HG03139 (cell line): ENCODE data around the gene CDKL4.
A peak's percentile ranks its signal among the peaks of the same experiment; 100 is the strongest.
"Not testable (repeated sequence)": the region's sequence is repeated elsewhere in the genome, so short reads cannot be mapped to it uniquely, and the experiment has no call there.

ENCODE experiments used
- ATAC-seq: cut with Tn5 transposase; IDR thresholded peaks from one replicate; pipeline ENCODE4 v1.9.1; 2021; ENCODE audit not compliant: unreplicated experiment

The CDKL4 gene

DNA sequence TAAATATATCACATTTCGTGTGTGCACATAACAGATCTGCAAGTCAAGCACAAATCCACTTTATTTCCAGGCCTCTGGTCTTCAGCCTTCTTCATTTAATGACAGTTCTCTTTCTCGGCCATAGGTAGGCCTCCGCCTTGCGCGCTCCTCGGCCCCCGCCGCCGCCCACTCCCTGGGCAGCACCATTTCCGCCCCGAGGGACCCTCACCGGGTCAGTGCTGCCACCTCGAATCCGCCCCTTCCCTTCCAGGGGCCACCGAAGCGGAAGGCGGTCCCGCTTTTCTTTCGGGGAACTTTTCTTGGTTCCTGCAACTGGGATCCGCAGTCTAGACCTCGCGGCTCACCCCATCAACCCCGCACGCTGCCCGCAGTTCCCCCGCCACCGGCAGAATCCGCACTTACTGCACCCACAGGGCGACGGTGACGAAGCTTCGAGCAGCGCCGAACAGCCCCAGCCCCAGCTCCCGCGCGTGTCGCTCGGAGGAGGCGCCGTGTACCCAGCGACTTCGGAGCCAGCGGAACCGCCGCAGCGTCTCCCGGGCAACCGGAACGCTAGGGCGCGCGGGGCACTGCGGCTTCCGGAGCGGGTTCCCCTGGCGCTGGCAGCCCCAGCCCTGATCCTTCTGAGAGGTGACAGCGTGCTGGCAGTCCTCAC lies at the start of gene CDKL4:
TSS of gene CDKL4 (minus strand) at position 502 of the 655 bp plus-strand sequence.
- ATAC-seq = no peak

DNA sequence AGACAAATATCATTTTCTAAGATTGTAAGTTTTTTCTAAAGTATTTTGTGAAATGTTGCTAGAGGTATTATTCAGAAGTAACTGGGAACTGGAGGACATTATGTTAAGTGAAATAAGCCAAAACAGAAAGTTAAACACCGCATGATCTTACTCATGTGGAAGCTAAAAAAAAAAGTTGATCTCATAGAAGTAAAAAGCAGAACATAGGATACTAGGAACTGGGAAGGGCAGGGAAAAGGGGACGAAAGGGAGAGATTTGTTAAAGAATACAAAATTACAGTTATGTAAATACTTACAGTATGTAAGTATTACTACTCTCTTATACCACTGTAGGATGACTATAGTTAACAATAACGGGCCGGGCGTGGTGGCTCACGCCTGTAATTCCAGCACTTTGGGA lies 46.7 kb upstream of the CDKL4 start:
- ATAC-seq = no peak

DNA sequence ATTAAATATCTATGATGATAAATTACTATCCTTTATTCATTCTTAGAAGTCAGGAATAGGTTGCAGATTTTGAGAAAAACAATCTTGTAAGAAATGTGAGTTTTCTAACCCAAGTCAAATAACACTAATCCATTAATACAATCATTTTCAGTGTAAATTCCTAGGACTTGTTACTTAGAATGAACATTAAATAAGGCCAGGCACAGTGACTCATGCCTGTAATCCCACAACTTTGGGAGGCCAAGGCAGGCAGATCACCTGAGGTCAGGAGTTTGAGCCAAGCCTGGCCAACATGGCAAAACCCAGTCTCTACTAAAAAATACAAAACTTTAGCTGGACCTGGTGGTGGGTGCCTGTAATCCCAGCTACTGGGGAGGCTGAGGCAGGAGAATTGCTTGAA lies 45.8 kb upstream of the CDKL4 start:
- ATAC-seq = no peak

DNA sequence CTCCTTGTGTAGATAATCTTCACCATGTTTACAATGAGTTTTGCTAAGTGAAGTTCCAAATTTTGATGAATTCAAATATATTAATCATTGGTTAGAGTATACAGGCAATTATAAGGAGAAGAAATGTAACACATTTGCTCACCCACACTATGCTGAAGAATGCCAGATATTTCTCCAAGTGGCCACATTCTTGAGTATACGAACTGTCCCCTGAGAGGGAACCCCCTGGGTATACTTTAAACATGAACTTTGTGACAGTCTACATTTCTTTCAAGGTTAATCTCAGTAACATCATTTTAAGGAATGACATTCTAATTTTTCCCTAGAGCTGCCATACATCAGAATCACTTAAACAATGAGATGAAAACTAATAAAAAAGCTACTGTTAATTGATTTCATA lies 39.8 kb upstream of the CDKL4 start:
- ATAC-seq = no peak

DNA sequence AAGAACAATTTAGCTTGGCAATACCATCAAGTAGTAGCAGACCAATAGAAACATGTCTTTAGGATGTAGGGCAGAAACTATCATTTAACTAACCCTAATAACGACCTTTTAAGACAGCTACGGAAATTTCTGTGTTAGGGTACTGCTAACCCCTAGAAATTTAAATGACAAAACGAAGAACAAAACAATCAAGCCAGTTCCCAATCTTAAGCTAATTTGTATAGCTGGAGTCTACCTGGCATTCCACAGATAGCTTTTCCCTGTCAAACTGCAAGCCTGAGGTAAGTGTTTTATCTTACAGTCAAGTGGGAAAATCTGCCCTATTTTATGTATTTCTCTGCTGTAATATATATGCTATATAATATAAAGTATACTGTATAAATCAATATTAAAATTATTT lies 37.6 kb upstream of the CDKL4 start:
- ATAC-seq = no peak

DNA sequence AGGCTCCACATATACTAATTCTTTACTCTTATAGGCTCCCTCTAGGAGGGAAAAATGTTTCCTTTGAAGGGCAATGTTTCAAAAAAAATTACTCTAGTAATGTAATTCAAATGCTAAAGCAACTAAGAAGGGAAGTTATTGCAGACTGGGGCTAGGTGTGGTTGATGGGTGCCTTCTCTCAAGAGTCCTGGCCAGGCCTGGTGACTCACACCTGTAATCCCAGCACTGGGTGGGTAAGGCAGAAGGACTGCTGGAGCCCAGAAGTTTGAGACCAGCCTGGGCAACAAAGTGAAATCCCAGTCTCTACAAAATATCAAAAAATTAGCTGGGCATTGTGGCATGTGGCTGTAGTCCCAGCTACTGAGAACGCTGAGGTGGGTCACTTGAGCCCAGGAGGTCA lies 31.2 kb upstream of the CDKL4 start:
- ATAC-seq = no peak

DNA sequence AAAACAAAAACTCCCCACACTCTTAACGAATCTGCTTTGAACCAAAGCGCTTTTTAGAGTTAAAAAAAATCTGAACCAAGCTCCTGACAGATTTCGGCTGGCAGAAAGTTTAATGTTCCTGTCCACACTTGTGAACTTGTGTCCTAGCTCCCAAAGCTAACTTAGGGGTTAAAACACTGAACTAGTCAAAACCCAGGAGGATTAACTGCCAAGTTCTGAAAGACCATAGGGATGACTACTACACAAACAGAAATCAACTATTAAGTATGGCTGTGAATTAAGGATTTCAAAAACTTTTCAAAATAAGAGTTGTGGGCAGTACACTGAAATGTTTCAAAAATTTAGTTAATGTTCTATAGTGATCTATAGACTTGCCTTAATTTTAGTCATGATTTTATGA lies 26.2 kb upstream of the CDKL4 start:
- ATAC-seq = no peak

DNA sequence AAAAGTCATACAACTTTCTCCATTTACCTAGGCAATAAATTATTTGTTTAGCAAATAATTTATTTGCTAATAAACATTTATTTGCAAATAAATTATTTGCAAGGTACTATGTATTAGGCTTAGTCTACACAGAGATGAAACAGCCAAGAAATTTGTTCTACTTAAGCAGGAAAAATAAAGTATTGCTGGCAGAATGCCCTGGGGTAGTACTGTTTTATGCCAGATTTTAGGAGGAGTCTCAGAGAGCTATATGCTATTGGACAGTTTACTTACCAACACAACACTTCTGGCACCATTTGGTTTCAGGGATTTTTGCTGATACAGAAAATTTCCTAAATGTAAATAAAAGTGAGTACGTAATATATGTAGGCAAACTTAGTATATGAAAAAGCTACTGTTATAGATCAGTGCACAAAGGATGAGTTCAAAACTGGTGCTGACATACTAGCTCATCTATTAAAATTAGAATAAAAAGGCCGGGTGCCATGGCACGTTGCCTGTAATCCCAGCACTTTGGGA lies 23.2 kb upstream of the CDKL4 start:
- no peak for ATAC-seq

DNA sequence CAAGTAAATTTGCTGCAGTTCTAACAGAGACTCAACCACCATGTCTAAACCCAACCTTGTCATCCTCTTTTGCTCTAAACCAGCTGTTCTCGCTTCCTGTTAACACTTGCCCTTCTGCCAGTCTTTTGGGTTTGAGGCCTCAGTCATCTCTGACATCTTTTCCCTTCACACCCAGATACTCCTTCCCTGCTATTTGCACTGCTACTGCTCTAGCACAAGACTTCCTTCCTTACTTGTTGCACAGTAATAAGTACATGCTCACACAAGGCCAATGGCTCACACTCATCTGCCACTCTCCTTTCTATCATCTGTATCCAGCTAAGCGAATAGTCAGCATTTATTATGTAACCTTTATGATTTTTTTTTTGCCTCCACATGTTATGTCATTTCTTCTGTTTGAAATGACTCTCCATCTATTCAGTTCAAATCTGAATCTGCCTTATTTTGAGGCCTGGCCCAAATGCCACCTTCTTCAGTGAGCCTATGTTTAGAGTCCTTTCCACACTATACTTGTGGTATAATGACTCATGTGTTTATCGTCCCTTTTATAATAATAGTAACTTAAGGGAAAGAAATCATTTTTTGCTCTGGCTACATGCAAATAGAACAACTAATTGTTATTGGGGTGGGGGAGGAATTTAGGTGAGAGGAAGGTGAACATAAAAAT lies 22.5 kb upstream of the CDKL4 start:
- ATAC-seq = peak; percentile 66

DNA sequence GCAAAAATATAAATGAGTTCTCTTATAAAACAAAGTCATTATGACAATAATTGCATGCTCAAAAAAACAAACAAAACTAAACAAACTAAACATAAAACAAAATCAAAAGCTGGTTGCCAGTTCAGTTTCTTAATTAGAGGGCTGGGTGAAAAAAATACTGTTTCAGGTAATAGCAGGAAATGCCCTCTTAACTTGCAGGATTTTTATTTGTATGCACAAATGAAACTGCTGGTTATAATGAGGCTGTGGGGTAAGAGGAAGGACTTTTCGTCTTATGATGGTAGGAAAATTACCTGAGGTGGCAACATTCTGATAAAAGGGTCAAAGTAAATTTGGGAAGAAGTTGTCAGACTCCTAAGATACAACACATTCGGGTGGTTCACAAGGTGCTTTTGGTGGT lies 21.5 kb upstream of the CDKL4 start:
- ATAC-seq = no peak

DNA sequence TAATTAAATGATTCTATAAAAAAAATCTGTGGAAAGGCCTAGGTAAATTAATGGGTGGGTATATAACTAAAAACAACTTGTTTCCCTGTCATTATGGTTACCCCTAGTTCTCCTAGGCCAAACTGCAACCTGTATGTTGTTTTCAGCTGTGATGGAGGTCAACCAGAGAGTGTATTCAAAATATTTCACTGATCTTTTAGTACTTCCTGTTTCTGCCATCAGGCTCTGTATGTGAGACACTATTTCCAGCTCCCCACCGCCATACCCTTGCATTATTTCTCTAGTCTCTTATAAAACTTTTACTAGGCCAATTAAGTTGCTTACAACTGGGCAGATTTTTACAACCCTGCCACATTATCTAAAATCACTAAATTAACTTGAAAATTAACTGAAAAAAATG lies 21.0 kb upstream of the CDKL4 start:
- peak; percentile 68 for ATAC-seq

DNA sequence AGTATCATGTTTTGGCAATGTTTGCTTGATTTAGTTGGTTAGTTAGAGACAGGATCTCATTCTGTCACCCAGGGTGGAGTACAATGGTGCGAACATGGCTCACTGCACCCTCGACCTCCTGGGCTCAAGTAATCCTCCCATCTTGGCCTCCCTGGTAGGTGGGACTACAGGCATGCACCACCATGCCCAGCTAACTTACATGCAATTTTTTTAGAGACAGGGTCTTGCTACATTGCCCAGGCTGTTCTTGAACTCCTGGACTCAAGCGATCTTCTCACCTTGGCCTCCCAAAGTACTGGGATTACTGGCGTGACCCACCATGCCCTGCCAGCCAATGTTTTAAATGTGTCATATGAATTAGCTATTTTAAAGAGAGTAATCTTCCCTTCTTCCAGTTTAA lies 16.3 kb upstream of the CDKL4 start:
- no peak for ATAC-seq

DNA sequence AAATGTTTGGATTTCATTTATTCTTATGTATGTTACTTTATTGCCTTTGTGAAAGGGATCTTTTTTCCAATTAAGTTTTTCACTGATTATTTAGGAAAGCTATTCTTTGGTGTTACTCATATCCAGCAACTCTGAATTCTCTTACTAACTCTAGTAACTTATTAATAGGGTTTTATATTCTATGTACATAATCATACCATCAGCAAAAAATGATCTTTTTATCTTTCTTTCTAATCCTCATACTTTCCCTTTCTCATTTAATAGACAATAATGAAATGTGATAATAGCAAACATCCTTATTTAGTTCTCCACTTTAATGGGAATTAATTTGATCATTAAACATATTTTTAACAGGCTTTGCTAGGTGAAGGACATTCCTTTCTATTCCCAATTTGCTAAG lies 12.3 kb upstream of the CDKL4 start:
- no peak for ATAC-seq

DNA sequence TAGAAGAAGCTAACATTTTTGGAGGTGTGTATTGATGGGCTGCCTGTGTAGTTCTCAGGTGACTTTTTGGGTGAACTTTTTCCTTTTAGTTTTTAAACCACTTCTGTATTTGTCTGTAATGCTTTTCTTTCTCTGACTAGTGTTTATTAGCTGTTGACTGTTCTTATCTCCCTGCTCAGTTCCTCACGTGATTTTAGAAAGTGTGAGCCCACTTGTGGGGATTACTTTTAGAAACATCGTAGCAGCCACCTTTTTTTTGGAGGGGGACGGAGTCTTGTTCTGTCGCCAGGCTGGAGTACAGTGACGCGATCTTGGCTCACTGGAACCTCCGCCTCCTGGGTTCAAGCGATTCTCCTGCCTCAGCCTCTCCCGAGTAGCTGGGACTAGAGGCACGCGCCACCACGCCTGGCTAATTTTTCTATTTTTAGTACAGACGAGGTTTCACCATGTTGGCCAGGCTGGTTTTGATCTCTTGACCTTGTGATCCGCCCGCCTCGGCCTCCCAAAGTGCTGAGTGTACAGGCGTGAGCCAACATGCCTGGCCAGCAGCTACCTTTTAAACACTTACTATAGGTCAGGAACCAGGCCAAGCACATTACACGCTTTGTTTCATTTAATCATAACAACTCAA lies 9.2 kb upstream of the CDKL4 start:
- ATAC-seq = no peak

DNA sequence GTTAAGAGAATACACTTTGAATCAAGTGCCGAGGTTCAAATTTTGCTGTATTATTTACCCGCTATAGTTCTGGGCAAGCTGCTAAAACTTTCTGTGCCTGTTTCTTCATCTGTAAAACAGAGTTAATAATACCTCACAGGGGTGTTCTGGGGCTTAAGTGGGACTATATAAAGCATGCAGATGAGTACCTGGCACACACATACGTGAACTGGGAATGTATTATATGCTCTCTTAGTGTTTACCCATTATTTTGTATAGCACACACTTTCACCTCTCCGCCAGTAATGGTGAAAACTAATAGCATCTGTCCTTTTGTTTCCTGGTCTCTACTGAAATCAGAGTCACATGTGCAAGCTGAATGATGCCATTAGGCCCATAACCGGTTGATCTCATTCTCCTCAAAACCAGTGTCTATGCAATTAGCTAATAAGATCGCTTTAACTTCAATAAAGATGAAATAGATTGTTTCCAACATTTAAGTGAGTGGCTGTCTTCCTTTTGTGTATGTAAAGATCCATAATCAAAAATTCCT lies 3.8 kb upstream of the CDKL4 start:
- ATAC-seq = no peak

DNA sequence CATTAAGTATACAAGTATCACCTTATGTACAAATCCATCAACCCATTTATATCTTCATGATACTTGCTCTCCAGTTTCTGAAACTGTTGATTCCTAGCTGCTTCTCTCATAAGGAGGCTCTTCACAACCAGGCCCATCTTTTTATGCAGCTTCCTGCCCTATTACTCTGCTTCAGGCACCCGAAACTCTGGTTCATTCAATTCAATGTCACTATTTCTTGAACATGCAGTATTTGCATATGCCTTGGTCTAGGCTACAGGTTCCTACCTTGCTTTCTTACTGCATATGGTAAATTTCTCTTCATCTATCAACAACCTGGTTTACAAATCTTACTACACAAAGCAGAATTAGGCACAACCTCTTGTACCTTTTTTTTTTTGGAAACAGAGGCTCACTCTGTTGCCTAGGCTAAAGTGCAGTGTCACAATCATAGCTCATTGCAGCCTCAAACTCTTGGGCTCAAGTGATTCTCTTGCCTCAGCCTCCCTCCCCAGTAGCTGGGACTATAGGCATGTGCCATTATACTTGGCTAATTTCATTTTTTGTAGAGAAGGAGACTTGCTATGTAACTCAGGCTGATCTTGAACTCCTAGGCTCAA lies 2.7 kb upstream of the CDKL4 start:
- peak; percentile 49 for ATAC-seq

DNA sequence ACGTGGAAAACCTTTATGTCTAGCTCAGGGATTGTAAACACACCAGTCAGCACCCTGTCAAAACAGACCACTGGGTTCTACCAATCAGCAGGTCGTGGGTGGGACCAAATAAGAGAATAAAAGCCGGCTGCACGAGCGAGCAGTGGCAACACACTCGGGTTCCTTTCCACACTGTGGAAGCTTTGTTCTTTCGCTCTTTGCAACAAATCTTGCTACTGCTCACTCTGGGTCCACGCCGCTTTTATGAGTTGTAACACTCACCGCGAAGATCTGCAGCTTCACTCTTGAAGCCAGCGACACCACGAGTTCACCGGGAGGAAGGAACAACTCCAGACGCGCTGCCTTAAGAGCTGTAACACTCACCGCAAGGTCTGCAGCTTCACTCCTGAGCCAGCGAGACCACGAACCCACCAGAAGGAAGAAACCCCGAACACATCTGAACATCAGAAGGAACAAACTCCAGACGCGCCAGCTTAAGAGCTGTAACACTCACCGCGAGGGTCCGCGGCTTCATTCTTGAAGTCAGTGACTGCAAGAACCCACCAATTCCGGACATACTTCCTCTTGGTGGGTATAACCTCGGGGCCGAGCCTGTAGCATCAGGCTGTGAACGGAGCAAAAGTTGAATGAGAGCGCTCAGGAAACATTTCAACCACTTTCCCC lies 1.3 kb upstream of the CDKL4 start:
- not testable (repeated sequence) for ATAC-seq

DNA sequence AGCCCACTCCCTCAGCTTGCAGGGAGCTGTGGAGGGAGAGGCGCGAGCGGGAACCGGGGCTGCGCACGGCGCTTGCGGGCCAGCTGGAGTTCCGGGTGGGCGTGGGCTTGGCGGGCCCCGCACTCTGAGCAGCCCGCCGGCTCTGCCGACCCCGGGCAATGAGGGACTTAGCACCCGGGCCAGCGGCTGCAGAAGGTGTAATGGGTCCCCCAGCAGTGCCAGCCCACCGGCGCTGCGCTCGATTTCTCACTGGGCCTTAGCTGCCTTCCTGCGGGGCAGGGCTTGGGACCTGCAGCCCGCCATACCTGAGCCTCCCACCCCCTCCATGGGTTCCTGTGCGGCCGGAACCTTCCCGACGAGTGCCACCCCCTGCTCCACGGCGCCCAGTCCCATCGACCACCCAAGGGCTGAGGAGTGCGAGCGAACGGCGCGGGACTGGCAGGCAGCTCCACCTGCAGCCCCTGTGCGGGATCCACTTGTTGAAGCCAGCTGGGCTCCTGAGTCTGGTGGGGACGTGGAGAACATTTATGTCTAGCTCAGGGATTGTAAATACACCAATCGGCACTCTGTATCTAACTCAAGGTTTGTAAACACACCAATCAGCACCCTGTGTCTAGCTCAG lies 582 bp upstream of the CDKL4 start:
- ATAC-seq = not testable (repeated sequence)

DNA sequence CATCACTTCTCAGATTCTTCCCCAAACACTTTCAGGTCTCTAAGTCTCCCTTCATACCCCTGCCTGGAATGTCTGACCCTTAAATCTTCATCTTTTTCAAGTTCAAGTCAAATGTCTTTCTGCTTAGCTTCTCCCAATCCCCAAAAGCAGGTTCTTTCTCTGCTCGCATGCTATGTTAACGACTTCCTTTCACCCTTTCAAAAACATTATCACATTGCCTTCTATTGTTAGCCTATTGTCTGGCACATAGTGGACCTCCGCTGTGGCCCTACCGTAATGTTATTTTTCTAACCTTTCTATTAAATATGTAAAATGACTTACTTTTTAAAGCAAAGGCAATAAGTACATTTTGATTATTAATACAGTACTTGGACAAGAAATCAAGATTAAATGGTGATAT lies 2.2 kb downstream of the CDKL4 start:
- ATAC-seq = no peak

DNA sequence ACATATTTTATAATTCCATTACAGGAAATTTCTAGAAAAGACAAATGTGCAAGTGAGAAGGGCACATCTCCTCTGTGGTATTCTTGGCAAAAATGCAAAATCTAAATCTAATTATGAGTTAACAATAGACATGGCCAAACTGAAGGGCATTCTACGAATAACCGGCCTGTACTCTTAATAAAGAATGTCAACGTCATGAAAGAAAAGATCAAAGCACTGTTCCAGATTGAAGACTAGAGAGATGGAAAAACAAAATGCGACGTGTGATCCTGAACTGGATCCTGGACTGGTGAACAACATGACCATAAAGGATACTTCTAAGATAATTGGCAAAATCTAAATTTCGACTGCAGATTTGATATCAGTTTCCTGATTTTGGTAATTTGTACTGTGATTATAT lies 3.0 kb downstream of the CDKL4 start:
- no peak for ATAC-seq

DNA sequence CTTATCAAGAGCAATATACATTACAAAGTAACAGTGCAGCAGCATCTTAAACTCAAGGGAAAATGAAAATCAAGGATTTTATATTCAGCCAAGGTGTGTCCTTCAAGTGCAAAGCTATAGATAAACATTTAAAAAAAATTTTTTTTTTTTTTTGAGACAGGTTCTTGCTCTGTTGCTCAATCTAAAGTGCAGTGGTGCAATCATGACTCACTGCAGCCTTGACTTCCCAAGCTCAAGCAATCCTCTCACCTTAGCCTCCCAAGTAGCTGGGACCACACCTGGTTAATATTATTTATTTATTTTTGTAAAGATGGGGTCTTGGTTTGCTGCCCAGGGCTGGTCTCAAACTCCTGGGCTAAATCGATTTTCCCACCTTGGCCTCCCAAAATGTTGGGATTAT lies 9.0 kb downstream of the CDKL4 start:
- ATAC-seq = no peak
